Psoas muscle (tissue), 8 donors: Measurements from ENCODE around the gene LRRFIP2. TPM values are rescaled to one million over a fixed set of nuclear protein-coding genes. Genes with fewer than 3 reads are reported as not detected.
"Not testable (repeated sequence)": the region's sequence is repeated elsewhere in the genome, so short reads cannot be mapped to it uniquely, and the experiment has no call there.

Source experiments
- ATAC-seq, 4 donors: fragments of 200-7000 bp; cut with Tn5 transposase; one replicate each; pipeline ENCODE4 v1.9.1; 2020; ENCODE audit warnings: moderate library complexity in 3 of 4, mild to moderate bottlenecking in 2 of 4
- DNase-seq, 2 donors: peaks; one replicate each; pipeline ENCODE4 v3.0.0-alpha.2; 2020
- H3K27ac ChIP-seq: fragments of 200-600 bp; one replicate; pipeline ENCODE4 v1.8.0; 2022
- H3K27me3 ChIP-seq, 3 donors: fragments of 200-600 bp in 1 of 3; one replicate each; pipeline versions ENCODE4 v1.6.1 to v1.8.0; 2013 to 2022; ENCODE audit warnings: low read length in 2 of 3, mild to moderate bottlenecking in 2 of 3, moderate library complexity in 1 of 3; ENCODE audit not compliant: insufficient read depth in 3 of 3
- H3K36me3 ChIP-seq, 2 donors: fragments of 200-600 bp in 1 of 2; one replicate each; pipeline versions ENCODE4 v1.6.1 to v1.8.0; 2013 to 2022; ENCODE audit warnings: low read depth in 1 of 2, mild to moderate bottlenecking in 1 of 2, moderate library complexity in 1 of 2; ENCODE audit not compliant: insufficient read depth in 1 of 2
- H3K4me1 ChIP-seq: fragments of 200-600 bp; one replicate; pipeline ENCODE4 v1.8.0; 2022
- H3K4me3 ChIP-seq: fragments of 200-600 bp; one replicate; pipeline ENCODE4 v1.8.0; 2022; ENCODE audit warnings: mild to moderate bottlenecking
- H3K9me3 ChIP-seq: fragments of 200-600 bp; one replicate; pipeline ENCODE4 v1.8.0; 2022
- CTCF ChIP-seq: fragments of 200-600 bp; IDR thresholded peaks from one replicate; pipeline ENCODE4 v1.8.0; 2022; ENCODE audit warnings: antibody characterized with exemption
- WGBS, 3 donors: extraction: QIAGEN DNeasy Blood & Tissue Kit; methylation state at CpG; one replicate each; pipeline versions ENCODE4 v1.1.6 to v1.1.7; 2013; 5-methylcytosine and 5-hydroxymethylcytosine counted together
- intact Hi-C, 2 donors: fragments of 100-400 bp; cut with DNase I; formaldehyde crosslinking; loops; one replicate each; pipeline versions ENCODE4 v1.11.0 to v1.14.2; 2022
- polyA plus RNA-seq, 3 donors: library from polyadenylated mRNA; stranded (reverse); fragments of 200-250 nt; gene quantifications; one replicate each; pipeline ENCODE4 v1.2.3, GENCODE V29; 2013
- total RNA-seq, 4 donors: library from RNA; stranded (reverse); fragmentation: NEBNext Ultra II Directional in 2 of 4; extraction: Animal tissue kit (Norgen Biotek cat#: 25700) in 2 of 4; gene quantifications; one replicate each; pipeline versions ENCODE4 v1.2.1 to v1.2.4, GENCODE V29; 2021 to 2023
- donor health status: healthy with polysubstance abuse.
- donor health status: DM: no; HTN: no; CAD: no; lungs with moderate emphysema.
- donor health status: Bipolar disorder and iron deficiency.
- donor health status: healthy.
- donor health status: DM: yes; HTN: yes; CAD: no.
- donor health status: DM: no; HTN: no; CAD: no.
- donor health status: DM: no; HTN: no; CAD: no.
- donor health status: DM: yes; HTN: yes; CAD: no.

LRRFIP2 gene
- total and polyA plus RNA-seq, 7 donors = 35.7 to 163 (median 127) TPM

DNA sequence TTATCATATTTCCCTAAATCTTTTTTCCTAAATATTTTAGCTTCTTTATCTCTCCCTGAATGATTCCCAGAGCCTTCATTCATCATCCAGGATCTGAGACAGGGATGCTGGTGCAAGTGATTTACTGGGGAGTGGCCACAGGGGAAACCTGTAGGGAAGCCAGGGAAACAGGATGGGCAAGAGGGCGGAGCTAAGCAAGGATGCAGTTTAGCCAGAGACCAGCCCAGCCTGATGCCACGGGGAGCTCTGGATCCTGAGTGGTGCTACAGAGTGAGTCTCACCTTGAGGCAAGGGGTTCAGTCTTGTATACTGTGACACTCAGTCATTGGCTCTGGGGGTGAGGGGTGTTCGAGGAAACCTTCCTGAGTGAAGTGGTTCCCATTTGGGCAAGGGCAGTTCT is 39.7 kb upstream of the LRRFIP2 start:
- Histone ChIP-seq H3K9me3 (no peaks in the 10 kb centered on the region), H3K4me1 (no peaks in the 10 kb centered on the region), H3K4me3 (no peak overlapping the region), H3K27ac (no peak overlapping the region), H3K36me3 (no peaks in the 10 kb centered on the region), H3K27me3 (no peaks in the 10 kb centered on the region)
- ATAC-seq (no peak), DNase-seq (no peak)
- WGBS, 3 donors = 56 to 67% (median 65%) methylated on average over 3 of the region's 3 CpGs
- TF ChIP-seq CTCF = no peak
- intact Hi-C loops = loop anchor here in 1 of 2 donors (5.0 kb wide), 2 partner anchors 42 to 192 kb away; partner anchors contain the start of gene LRRFIP2

DNA sequence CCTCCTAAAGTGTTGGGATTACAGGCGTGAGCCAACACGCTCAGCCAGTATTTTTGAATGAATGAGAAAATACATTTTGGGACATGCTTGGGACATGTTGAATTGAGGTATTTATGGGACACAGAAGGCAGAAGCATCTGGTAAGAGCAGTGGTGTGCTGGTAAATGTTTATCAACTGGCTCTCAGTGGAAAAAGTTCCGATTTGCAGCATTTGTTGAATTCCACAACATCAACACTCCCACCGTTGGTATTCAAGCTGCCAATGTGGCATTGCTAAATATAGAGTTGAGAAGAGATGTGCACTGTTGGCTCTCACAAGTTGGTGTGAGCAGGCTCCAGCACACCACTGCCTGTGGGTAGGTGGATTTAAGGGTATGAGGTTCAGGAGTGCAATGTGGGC is 35.8 kb upstream of the LRRFIP2 start:
- no peaks in the 10 kb centered on the region for H3K27me3 ChIP-seq
- no peaks in the 10 kb centered on the region for H3K9me3 ChIP-seq
- H3K27ac ChIP-seq = no peak overlapping the region
- intact Hi-C loops = loop anchor here in 1 of 2 donors (5.0 kb wide), 2 partner anchors 38 to 188 kb away; partner anchors contain the start of gene LRRFIP2
- H3K36me3 ChIP-seq = no peaks in the 10 kb centered on the region
- DNase-seq (no peak), ATAC-seq (no peak)
- 55 to 63% (median 59%) methylated on average over 4 of the region's 4 CpGs for WGBS, 3 donors
- no peak for TF ChIP-seq CTCF
- no peaks in the 10 kb centered on the region for H3K4me1 ChIP-seq
- H3K4me3 ChIP-seq = no peak overlapping the region

GRCh38 chr3:37208576-37208975 is 34.2 kb upstream of the LRRFIP2 start:
- H3K36me3 ChIP-seq, H3K4me3 ChIP-seq, ATAC-seq, H3K27me3 ChIP-seq, H3K4me1 ChIP-seq, H3K27ac ChIP-seq, DNase-seq, H3K9me3 ChIP-seq, intact Hi-C loops: not testable (repeated sequence)
- WGBS, 3 donors = 66 to 91% (median 81%) methylated on average over 3 of the region's 3 CpGs

- H3K4me3 ChIP-seq, intact Hi-C loops, H3K36me3 ChIP-seq, H3K4me1 ChIP-seq, H3K27ac ChIP-seq, DNase-seq, H3K27me3 ChIP-seq, ATAC-seq, H3K9me3 ChIP-seq: not testable (repeated sequence)
- WGBS, 3 donors = 96% methylated on average over 3 of the region's 3 CpGs
Observed at GRCh38 chr3:37208008-37208407, 33.6 kb upstream of the LRRFIP2 start.

DNA sequence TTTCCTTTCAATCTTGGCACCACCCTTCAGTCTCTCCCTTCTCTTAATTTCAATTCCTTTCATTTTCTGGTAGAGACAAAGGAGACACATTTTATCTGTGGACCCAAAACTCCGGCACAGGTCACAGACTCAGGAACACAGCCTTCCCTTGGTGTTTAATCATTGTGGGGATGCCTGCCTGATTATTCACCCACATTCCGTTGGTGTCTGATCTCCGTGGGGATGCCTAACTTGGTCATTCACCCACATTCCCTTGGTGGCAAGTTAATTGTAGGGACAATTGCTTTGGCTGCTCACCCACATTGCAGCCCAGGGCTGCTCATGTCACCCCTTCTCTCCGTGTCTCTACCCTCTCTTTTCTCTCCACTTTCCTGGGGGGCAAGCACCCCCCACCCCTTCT is 31.7 kb upstream of the LRRFIP2 start:
- H3K9me3 ChIP-seq, H3K27me3 ChIP-seq, H3K4me1 ChIP-seq, intact Hi-C loops, ATAC-seq, H3K36me3 ChIP-seq, H3K27ac ChIP-seq, DNase-seq, H3K4me3 ChIP-seq: not testable (repeated sequence)
- WGBS, 3 donors = 50 to 92% (median 63%) methylated on average over 4 of the region's 4 CpGs

DNA sequence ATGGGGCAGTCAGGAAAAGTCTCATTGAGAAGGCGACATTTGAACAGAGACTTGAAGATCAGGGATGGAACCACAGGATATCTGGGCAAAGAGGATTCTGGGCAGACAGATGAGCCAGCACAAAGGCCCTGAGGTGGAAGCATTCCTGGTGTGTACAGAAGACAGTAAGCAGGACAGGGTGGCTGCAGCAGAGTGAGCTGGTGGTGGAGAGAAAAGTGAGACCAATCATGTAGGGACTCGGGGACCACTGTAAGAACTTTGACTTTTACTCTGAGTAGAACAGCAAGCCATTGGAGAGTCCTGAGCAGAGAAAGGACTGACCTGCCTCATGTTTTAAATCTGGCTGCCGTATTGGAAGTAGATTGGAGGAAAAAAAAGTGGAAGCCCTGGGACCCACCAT is 29.9 kb upstream of the LRRFIP2 start:
- no peak for ATAC-seq
- Histone ChIP-seq H3K4me1 (peaks cover 2% of the 10 kb centered on the region), H3K36me3 (no peaks in the 10 kb centered on the region), H3K9me3 (no peaks in the 10 kb centered on the region), H3K27me3 (no peaks in the 10 kb centered on the region), H3K4me3 (no peak overlapping the region), H3K27ac (no peak overlapping the region)
- intact Hi-C loops = no loop called here
- 86 to 93% (median 91%) methylated on average over 3 of the region's 3 CpGs for WGBS, 3 donors
- DNase-seq = no peak
- TF ChIP-seq CTCF = no peak
